Peyer's patch (tissue), 4 donors: ENCODE measurements around the gene SERPINB10. TPM values are rescaled to one million over a fixed set of nuclear protein-coding genes. Genes with fewer than 3 reads are reported as not detected.
"Not testable (repeated sequence)": the region's sequence is repeated elsewhere in the genome, so short reads cannot be mapped to it uniquely, and the experiment has no call there.

ENCODE experiments used
- DNase-seq, 3 donors: peaks; one replicate each; pipeline ENCODE4 v3.0.0-alpha.2; 2017 to 2019
- H3K27ac ChIP-seq, 4 donors: fragments of 200-600 bp; sonication (generic); one replicate each; pipeline ENCODE4 v1.5.1; 2016 to 2019
- H3K27me3 ChIP-seq, 2 donors: fragments of 200-600 bp; sonication (generic); one replicate each; pipeline ENCODE4 v1.5.1; 2019
- H3K36me3 ChIP-seq, 3 donors: fragments of 200-600 bp; sonication (generic); one replicate each; pipeline ENCODE4 v1.5.1; 2016 to 2019
- H3K4me1 ChIP-seq, 4 donors: fragments of 200-600 bp; sonication (generic); one replicate each; pipeline ENCODE4 v1.5.1; 2016 to 2019
- H3K4me3 ChIP-seq, 4 donors: fragments of 200-600 bp; sonication (generic); 1 replicate in 3 of 4; 2 replicates in 1 of 4; pipeline ENCODE4 v1.5.1; 2016 to 2019; ENCODE audit warnings: mild to moderate bottlenecking in 1 of 4
- H3K9me3 ChIP-seq, 4 donors: fragments of 200-600 bp; sonication (generic); one replicate each; pipeline ENCODE4 v1.5.1; 2016 to 2019; ENCODE audit warnings: mild to moderate bottlenecking in 1 of 4
- POLR2A ChIP-seq, 2 donors: fragments of 450-650 bp; IDR thresholded peaks; one replicate each; pipeline ENCODE4 v1.5.1; 2017; ENCODE audit warnings: antibody characterized with exemption in 2 of 2, mild to moderate bottlenecking in 2 of 2, moderate library complexity in 2 of 2
- total RNA-seq, 4 donors: library from RNA; depleted of rRNA; stranded (reverse); fragments of >200 nt; gene quantifications; one replicate each; pipeline ENCODE4 v1.1.0, GENCODE V29; 2016
- TF ChIP-seq, protein P1 (sequence below), 6 experiments: fragments of 450-650 bp in 4 of 6; fragments of 200-600 bp in 2 of 6; sonication (generic) in 1 of 6; IDR thresholded peaks; one replicate each; pipeline ENCODE4 v1.5.1; 2017 to 2019; ENCODE audit warnings: antibody characterized with exemption in 6 of 6, mild to moderate bottlenecking in 3 of 6, moderate library complexity in 1 of 6

The SERPINB10 gene
- total RNA-seq, 4 donors from 2014 or later: not detected

DNA sequence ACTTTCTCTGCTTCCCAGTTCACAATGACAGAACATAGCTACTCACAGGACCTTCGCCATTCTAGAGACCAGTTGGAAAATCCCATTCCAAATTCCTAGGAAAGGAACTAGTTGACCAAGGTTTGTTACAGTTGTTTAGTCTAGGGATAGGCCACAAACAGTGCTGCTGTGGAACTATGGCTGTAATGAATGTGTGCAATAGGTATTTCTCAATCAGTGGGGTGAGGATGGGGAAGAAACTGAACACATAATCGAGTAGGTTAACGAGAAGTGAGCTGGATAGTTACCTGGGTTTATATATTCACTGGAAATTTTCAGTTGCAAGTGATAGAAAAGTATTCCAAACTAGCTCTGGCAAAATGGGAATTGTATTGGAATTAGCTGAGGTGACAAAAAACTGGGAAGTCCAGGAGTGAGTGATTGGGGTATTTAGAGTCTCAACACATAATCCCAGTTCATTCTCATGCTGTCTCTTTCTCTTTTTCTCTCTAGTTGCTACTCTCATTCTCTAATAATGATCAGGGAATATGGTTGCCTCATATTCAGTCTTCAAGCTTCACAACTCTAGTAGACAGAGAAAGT is 23.1 kb downstream of the SERPINB10 start:
- H3K9me3 ChIP-seq: no peaks in the 10 kb centered on the region
- TF ChIP-seq POLR2A (IDR thresholded peaks at IDR 0.05): no peak
- TF ChIP-seq, protein P1, sequence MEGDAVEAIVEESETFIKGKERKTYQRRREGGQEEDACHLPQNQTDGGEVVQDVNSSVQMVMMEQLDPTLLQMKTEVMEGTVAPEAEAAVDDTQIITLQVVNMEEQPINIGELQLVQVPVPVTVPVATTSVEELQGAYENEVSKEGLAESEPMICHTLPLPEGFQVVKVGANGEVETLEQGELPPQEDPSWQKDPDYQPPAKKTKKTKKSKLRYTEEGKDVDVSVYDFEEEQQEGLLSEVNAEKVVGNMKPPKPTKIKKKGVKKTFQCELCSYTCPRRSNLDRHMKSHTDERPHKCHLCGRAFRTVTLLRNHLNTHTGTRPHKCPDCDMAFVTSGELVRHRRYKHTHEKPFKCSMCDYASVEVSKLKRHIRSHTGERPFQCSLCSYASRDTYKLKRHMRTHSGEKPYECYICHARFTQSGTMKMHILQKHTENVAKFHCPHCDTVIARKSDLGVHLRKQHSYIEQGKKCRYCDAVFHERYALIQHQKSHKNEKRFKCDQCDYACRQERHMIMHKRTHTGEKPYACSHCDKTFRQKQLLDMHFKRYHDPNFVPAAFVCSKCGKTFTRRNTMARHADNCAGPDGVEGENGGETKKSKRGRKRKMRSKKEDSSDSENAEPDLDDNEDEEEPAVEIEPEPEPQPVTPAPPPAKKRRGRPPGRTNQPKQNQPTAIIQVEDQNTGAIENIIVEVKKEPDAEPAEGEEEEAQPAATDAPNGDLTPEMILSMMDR (IDR thresholded peaks at IDR 0.05): no peak
- no peaks in the 10 kb centered on the region for H3K36me3 ChIP-seq
- no peak for DNase-seq
- no peak overlapping the region for H3K4me3 ChIP-seq
- no peaks in the 10 kb centered on the region for H3K27me3 ChIP-seq
- no peaks in the 10 kb centered on the region for H3K4me1 ChIP-seq
- no peak overlapping the region for H3K27ac ChIP-seq

DNA sequence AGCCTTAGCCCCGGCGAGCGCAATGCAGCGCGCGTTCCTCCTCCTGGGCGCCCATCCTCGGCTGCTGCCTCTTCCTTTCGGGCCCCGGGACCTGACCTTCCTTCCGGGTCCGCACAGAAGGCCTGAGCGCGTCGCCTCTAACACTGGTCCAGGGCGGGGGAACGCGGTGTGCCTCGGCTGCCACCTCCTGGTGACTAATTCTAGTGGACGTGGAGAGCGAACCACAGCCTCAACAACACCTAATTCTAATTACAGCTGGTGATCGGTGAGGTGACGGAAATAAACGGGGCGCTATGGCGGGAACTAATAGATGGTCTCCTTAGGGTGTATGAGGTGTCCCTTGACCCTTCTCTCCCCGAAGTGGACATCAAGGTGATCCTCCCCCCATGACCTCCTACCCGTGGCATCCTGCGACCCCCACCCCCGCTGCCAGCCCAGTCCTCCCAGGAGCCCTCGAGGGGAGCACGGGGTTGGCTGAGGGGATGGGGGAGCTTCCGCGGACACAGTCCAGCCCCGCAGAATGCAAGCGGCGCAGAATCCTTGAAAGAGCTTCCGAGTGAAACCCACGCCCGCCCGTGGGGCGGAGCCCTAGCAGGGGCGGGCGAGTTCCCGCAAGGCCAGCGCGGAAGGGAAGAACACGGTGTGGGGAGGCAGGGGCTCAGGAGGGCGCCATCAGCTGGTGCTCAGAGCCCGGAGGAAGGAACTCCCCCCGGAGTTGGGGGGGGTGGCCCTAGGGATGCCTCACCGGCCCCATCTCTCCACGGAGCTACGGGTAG is 28.6 kb downstream of the SERPINB10 start:
- Histone ChIP-seq H3K36me3 (no peaks in the 10 kb centered on the region), H3K4me3 (peak overlapping the region; percentile 39 to 51 (median 44)), H3K9me3 (no peaks in the 10 kb centered on the region), H3K27me3 (no peaks in the 10 kb centered on the region), H3K4me1 (peaks cover 0 to 8% (median 3%) of the 10 kb centered on the region in 4 donors), H3K27ac (peak overlapping the region in 1 of 4 donors; percentile 25)
- TF ChIP-seq POLR2A (IDR thresholded peaks at IDR 0.05): no peak
- TF ChIP-seq, protein P1 (IDR thresholded peaks at IDR 0.05): peak; percentile 21 to 70 (median 64)
- peak; percentile 73 to 92 (median 79) for DNase-seq

DNA sequence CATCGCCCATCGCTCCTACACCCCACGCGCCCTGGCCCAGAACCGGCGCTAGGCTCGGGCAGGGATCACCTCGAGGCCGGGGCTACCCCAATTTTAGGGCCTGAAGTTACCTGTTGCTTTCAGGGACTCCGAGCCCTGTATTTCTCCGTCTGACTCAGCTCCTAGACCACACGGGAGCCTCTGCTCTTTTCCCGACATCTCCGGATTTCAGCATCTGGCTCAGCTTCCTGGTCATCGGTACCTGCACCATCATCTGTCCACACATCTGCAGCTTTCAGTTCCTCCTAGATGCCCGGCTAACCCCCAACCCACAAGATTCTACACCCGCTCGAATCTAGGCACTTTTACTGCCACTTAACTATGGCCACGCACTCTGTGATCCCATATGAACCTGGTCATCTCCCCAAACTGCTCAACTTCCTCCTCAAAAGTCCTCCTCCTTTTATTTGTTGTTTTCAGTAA is 29.2 kb downstream of the SERPINB10 start:
- H3K9me3 ChIP-seq: no peaks in the 10 kb centered on the region
- H3K4me3 ChIP-seq: peak overlapping the region; percentile 39 to 51 (median 44)
- no peak for DNase-seq
- H3K27me3 ChIP-seq: no peaks in the 10 kb centered on the region
- H3K27ac ChIP-seq: no peak overlapping the region
- H3K36me3 ChIP-seq: no peaks in the 10 kb centered on the region
- H3K4me1 ChIP-seq: peaks cover 0 to 8% (median 3%) of the 10 kb centered on the region in 4 donors
- TF ChIP-seq, protein P1 (IDR thresholded peaks at IDR 0.05): no peak
- TF ChIP-seq POLR2A (IDR thresholded peaks at IDR 0.05): no peak

DNA sequence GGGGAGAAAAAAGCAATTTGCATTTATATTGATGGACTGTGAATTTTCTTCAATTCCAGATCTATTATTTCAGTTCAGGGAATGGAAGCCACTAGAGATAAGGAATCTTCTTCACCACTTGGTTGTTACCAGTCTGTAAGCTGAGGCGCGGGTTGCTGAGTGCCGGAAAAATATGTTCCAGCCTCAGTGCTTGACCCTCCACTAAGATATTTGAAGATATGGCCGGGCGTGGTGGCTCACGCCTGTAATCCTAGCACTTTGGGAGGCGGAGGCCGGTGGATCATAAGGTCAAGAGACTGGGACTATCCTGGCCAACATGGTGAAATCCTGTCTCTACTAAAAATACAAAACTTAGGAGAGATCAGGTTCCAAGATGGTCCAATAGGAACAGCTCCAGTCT is 32.2 kb downstream of the SERPINB10 start:
- TF ChIP-seq, protein P1 (IDR thresholded peaks at IDR 0.05): no peak
- no peak for TF ChIP-seq POLR2A (IDR thresholded peaks at IDR 0.05)
- H3K4me3 ChIP-seq: no peak overlapping the region
- no peaks in the 10 kb centered on the region for H3K9me3 ChIP-seq
- H3K4me1 ChIP-seq: peaks cover 0 to 8% (median 3%) of the 10 kb centered on the region in 4 donors
- no peaks in the 10 kb centered on the region for H3K36me3 ChIP-seq
- no peak overlapping the region for H3K27ac ChIP-seq
- no peak for DNase-seq
- no peaks in the 10 kb centered on the region for H3K27me3 ChIP-seq

DNA sequence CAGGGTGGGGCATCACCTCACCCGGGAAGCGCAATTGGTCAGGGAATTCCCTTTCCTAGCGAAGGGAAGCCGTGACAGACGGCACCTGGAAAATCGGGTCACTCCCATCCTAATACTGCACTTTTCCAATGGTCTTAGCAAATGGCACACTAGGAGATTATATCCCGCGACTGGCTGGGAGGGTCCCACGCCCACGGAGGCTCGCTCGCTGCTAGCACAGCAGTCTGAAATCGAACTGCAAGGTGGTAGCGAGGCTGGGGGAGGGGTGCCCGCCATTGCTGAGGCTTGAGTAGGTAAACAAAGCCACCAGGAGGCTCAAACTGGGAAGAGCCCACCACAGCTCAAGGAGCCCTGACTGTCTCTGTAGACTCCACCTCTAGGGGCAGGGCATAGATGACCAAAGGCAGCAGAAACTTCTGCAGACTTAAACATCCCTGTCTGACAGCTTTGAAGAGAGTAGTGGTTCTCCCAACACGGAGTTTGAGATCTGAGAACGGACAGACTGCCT is 32.8 kb downstream of the SERPINB10 start:
- H3K4me1 ChIP-seq, H3K27ac ChIP-seq, H3K36me3 ChIP-seq, DNase-seq, H3K9me3 ChIP-seq, H3K4me3 ChIP-seq, H3K27me3 ChIP-seq: not testable (repeated sequence)
